ENCODE data around the gene ARID2.

GRCh38 chr12:45803111-45803510 is 73.6 kb downstream of the ARID2 start:
- TF ChIP-seq SP2 (CRISPR knock-in tag; IDR thresholded peaks at IDR 0.05) (no peak), ATF1 (CRISPR knock-in tag; IDR thresholded peaks at IDR 0.05) (no peak), EHMT2 (IDR thresholded peaks at IDR 0.05; ENCODE audit: borderline replicate concordance, low read depth, low read length) (no peak)

All from HepG2 (cell line).